Middle frontal gyrus (tissue), 1 donor: ENCODE measurements around the gene TLX2.
"Not testable (repeated sequence)": the region's sequence is repeated elsewhere in the genome, so short reads cannot be mapped to it uniquely, and the experiment has no call there.

Source experiments
- DNase-seq: peaks from one replicate; pipeline ENCODE4 v3.0.0-alpha.2; 2015; ENCODE audit warnings: low spot score; ENCODE audit errors: extremely low spot score

TLX2 gene

GRCh38 chr2:74553892-74554819 is 39.9 kb downstream of the TLX2 start, which contains the start of the genes DOK1 and LOXL3:
Gene DOK1 (plus strand): TSS chr2:74554720. CDS start chr2:74554755, 35 bp downstream.
Gene LOXL3 (minus strand): TSS chr2:74553942. CDS start chr2:74552634, 1,308 bp downstream.
- no peak for DNase-seq

GRCh38 chr2:74554820-74555531 is 40.7 kb downstream of the TLX2 start:
- no peak for DNase-seq

GRCh38 chr2:74555610-74556103 is 41.4 kb downstream of the TLX2 start:
- DNase-seq, result no peak

- DNase-seq, result no peak
Measured at GRCh38 chr2:74556159-74556558, 41.9 kb downstream of the TLX2 start.

GRCh38 chr2:74556831-74557370 is 42.7 kb downstream of the TLX2 start:
- no peak for DNase-seq

GRCh38 chr2:74558284-74559230 is 44.3 kb downstream of the TLX2 start:
- DNase-seq, result no peak

- no peak for DNase-seq
Measured at GRCh38 chr2:74559912-74560311, 45.7 kb downstream of the TLX2 start.

GRCh38 chr2:74560591-74560990 is 46.3 kb downstream of the TLX2 start:
- DNase-seq, result no peak

- not testable (repeated sequence) for DNase-seq
Measured at GRCh38 chr2:74561022-74561421, 46.8 kb downstream of the TLX2 start.

- no peak for DNase-seq
Measured at GRCh38 chr2:74562126-74562775, 48.0 kb downstream of the TLX2 start.

GRCh38 chr2:74564222-74564621 is 50.0 kb downstream of the TLX2 start:
- DNase-seq, result no peak

GRCh38 chr2:74566076-74566753 is 52.0 kb downstream of the TLX2 start:
- no peak for DNase-seq

GRCh38 chr2:74566754-74567085 is 52.5 kb downstream of the TLX2 start:
- DNase-seq, result no peak
